Right renal pelvis (tissue), 4 donors: ENCODE results near the gene RAPGEF3. TPM values are rescaled to one million over a fixed set of nuclear protein-coding genes. Genes with fewer than 3 reads are reported as not detected.

ENCODE experiments used
- DNase-seq, 4 donors: peaks; one replicate each; pipeline ENCODE4 v3.0.0-alpha.2; 2013; ENCODE audit warnings: low read depth in 4 of 4, low spot score in 3 of 4, missing footprints in 1 of 4
- polyA plus RNA-seq, 4 donors: library from polyadenylated mRNA; unstranded; fragments of 120-200 nt; gene quantifications; one replicate each; pipeline ENCODE4 v1.2.1, GENCODE V29; 2013; ENCODE audit not compliant: insufficient read length in 4 of 4

Gene RAPGEF3
- polyA plus RNA-seq, 4 donors: 56.7 to 94.3 (median 64.8) TPM

GRCh38 chr12:47777741-47778558, 19.3 kb upstream of the RAPGEF3 start:
- no peak for DNase-seq

GRCh38 chr12:47777151-47777550, 18.5 kb upstream of the RAPGEF3 start:
- no peak for DNase-seq

- DNase-seq: no peak
These were observed 17.9 kb upstream of the RAPGEF3 start for GRCh38 chr12:47776471-47777143.

GRCh38 chr12:47775100-47775911, 16.6 kb upstream of the RAPGEF3 start:
- DNase-seq: no peak

- no peak for DNase-seq
These were observed 16.0 kb upstream of the RAPGEF3 start for GRCh38 chr12:47774663-47775062.

- no peak for DNase-seq
These were observed 15.3 kb upstream of the RAPGEF3 start for GRCh38 chr12:47773858-47774580.

- no peak for DNase-seq
These were observed 14.6 kb upstream of the RAPGEF3 start, which contains the start of gene SLC48A1 for GRCh38 chr12:47773062-47773857. Gene SLC48A1, plus strand, starts transcription at chr12:47773238. Its CDS starts 67 bp downstream, at chr12:47773305.

GRCh38 chr12:47772738-47773061, 14.0 kb upstream of the RAPGEF3 start:
- no peak for DNase-seq

GRCh38 chr12:47772094-47772660, 13.5 kb upstream of the RAPGEF3 start:
- no peak for DNase-seq

GRCh38 chr12:47771304-47771703, 12.6 kb upstream of the RAPGEF3 start:
- DNase-seq: no peak

GRCh38 chr12:47770086-47770726, 11.5 kb upstream of the RAPGEF3 start:
- DNase-seq: no peak

- no peak for DNase-seq
These were observed 10.8 kb upstream of the RAPGEF3 start for GRCh38 chr12:47769234-47770085.

GRCh38 chr12:47768323-47768811, 9.7 kb upstream of the RAPGEF3 start:
- no peak for DNase-seq

GRCh38 chr12:47767216-47767724, 8.6 kb upstream of the RAPGEF3 start:
- no peak for DNase-seq

GRCh38 chr12:47766502-47767215, 8.0 kb upstream of the RAPGEF3 start:
- DNase-seq: no peak

GRCh38 chr12:47763481-47764346, 5.0 kb upstream of the RAPGEF3 start:
- no peak for DNase-seq
